PFSK-1 (cell line): ENCODE results near the gene TLR4.

Experiments
- POLR2AphosphoS5 ChIP-seq: IDR thresholded peaks from 2 replicates; pipeline ENCODE4 v1.6.1; 2012; ENCODE audit warnings: low read depth, mild to moderate bottlenecking, control low read depth, low read length, moderate library complexity
- SIN3A ChIP-seq: IDR thresholded peaks from 2 replicates; pipeline ENCODE4 v1.6.1; 2012; ENCODE audit warnings: mild to moderate bottlenecking, low read length, moderate library complexity, borderline replicate concordance; ENCODE audit not compliant: insufficient read depth
- TAF1 ChIP-seq: IDR thresholded peaks from 2 replicates; pipeline ENCODE4 v1.6.1; 2012; ENCODE audit warnings: low read length, control low read depth, borderline replicate concordance; ENCODE audit not compliant: insufficient read depth

DNA sequence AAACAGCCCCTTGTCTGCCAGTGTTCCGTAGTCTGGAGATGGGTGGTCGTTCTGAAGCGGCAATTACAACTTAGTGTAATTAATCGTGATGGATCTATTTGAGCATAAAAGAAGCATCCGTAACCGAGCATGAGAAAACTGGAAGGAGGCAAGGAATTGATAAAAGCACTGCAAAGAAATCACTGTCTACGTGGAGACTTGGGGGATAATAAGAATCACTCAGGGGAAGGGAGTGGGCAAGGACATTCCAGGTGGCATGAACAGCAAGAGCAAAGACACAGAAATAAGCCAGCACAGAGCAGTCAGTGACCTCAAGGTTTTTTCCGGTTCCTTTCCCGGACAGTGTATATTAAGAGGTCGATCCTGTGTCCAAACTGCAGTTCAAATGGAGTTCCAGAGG is 35.0 kb downstream of the TLR4 start:
- TF ChIP-seq TAF1 (no peak), SIN3A (no peak), POLR2AphosphoS5 (no peak)
